Ovary (tissue), 9 donors: ENCODE results near the gene IFIT1B. TPM values are rescaled to one million over a fixed set of nuclear protein-coding genes. Genes with fewer than 3 reads are reported as not detected.
A peak's percentile ranks its signal among the peaks of the same experiment; 100 is the strongest.
"Not testable (repeated sequence)": the region's sequence is repeated elsewhere in the genome, so short reads cannot be mapped to it uniquely, and the experiment has no call there.

Source experiments
- DNase-seq, 5 donors: peaks; one replicate each; pipeline ENCODE4 v3.0.0-alpha.2; 2019 to 2020
- H3K27ac ChIP-seq, 2 donors: fragments of 200-600 bp; one replicate each; pipeline versions ENCODE4 v1.5.1 to v1.8.0; 2019 to 2022
- H3K27me3 ChIP-seq: fragments of 200-600 bp; one replicate; pipeline ENCODE4 v1.8.0; 2022
- H3K36me3 ChIP-seq: fragments of 200-600 bp; sonication (generic); one replicate; pipeline ENCODE4 v1.5.1; 2019
- H3K4me1 ChIP-seq: one replicate; pipeline ENCODE4 v1.8.1; 2013; ENCODE audit warnings: mild to moderate bottlenecking, moderate library complexity; ENCODE audit not compliant: insufficient read depth
- H3K4me3 ChIP-seq: fragments of 200-600 bp; sonication (generic); one replicate; pipeline ENCODE4 v1.5.1; 2017
- H3K9me3 ChIP-seq, 2 donors: fragments of 200-600 bp in 1 of 2; sonication (generic) in 1 of 2; one replicate each; pipeline versions ENCODE4 v1.5.1 to v1.8.1; 2013 to 2019; ENCODE audit warnings: mild to moderate bottlenecking in 1 of 2, moderate library complexity in 1 of 2
- CTCF ChIP-seq, 3 donors: fragments of 450-650 bp in 2 of 3; fragments of 200-600 bp in 1 of 3; IDR thresholded peaks; one replicate each; pipeline versions ENCODE4 v1.5.1 to v1.8.0; 2016 to 2022; ENCODE audit warnings: antibody characterized with exemption in 3 of 3, mild to moderate bottlenecking in 1 of 3
- EP300 ChIP-seq: sonication (generic); formaldehyde crosslinking; IDR thresholded peaks from one replicate; pipeline ENCODE4 v1.6.1; 2017; ENCODE audit warnings: antibody characterized with exemption
- POLR2A ChIP-seq: fragments of 450-650 bp; IDR thresholded peaks from one replicate; pipeline ENCODE4 v1.6.1; 2017; ENCODE audit warnings: antibody characterized with exemption, mild to moderate bottlenecking, moderate library complexity
- WGBS, 3 donors: extraction: QIAGEN DNeasy Blood & Tissue Kit in 1 of 3; methylation state at CpG; one replicate each; pipeline versions ENCODE4 v1.1.5 to v1.1.7; 2013 to 2017; 5-methylcytosine and 5-hydroxymethylcytosine counted together
- intact Hi-C, 4 donors: fragments of 100-400 bp; cut with DNase I; formaldehyde crosslinking; loops; one replicate each; pipeline versions ENCODE4 v1.11.0 to v1.15.1; 2022 to 2023
- polyA plus RNA-seq, 2 donors: library from polyadenylated mRNA; stranded (reverse); fragments of 200-250 nt in 1 of 2; fragments of 350-450 nt in 1 of 2; fragmentation: Illumina TruSeq in 1 of 2; extraction: RNeasy Lipid Tissue Mini Kit (QIAGEN cat#74804) in 1 of 2; gene quantifications; one replicate each; pipeline ENCODE4 v1.2.3, GENCODE V29; 2013 to 2014
- total RNA-seq, 7 donors: library from RNA; depleted of rRNA in 2 of 7; stranded (reverse); fragments of >200 nt in 2 of 7; fragmentation: NEBNext Ultra II Directional in 3 of 7; extraction: Animal tissue kit (Norgen Biotek cat#: 25700) in 3 of 7; gene quantifications; one replicate each; pipeline versions ENCODE4 v1.1.0 to v1.2.4, GENCODE V29; 2016 to 2023
- donor health status: DM: no; HTN: no; CAD: no; lungs with moderate emphysema.
- donor health status: DM: no; HTN: no; CAD: no.
- donor health status: Bipolar disorder and iron deficiency.
- donor health status: DM: yes; HTN: yes; CAD: no.
- donor health status: DM: no; HTN: no; CAD: no.
- donor health status: DM: yes; HTN: yes; CAD: no.

IFIT1B gene
- total and polyA plus RNA-seq, 9 donors, result 0.18 TPM; not detected in 8

GRCh38 chr10:89347701-89348457, 30.0 kb upstream of the IFIT1B start:
- 84 to 85% (median 84%) methylated on average over 7 of the region's 7 CpGs for WGBS, 3 donors

GRCh38 chr10:89348481-89348880, 29.4 kb upstream of the IFIT1B start:
- no peaks in the 10 kb centered on the region for H3K27me3 ChIP-seq
- no peak overlapping the region for H3K4me3 ChIP-seq
- WGBS, 3 donors, result 80 to 83% (median 82%) methylated on average over 5 of the region's 5 CpGs
- no peak overlapping the region for H3K27ac ChIP-seq
- TF ChIP-seq CTCF (IDR thresholded peaks at IDR 0.05) (no peak), EP300 (no peak), POLR2A (no peak)
- no peaks in the 10 kb centered on the region for H3K36me3 ChIP-seq
- H3K9me3 ChIP-seq, result no peaks in the 10 kb centered on the region
- H3K4me1 ChIP-seq, result peaks cover 7% of the 10 kb centered on the region
- DNase-seq, result no peak
- intact Hi-C loops, result no loop called here

More at GRCh38 chr10:89347701-89348457, 30.0 kb upstream of the IFIT1B start:
- no peak overlapping the region for H3K27ac ChIP-seq
- H3K9me3 ChIP-seq, result no peaks in the 10 kb centered on the region
- TF ChIP-seq CTCF (IDR thresholded peaks at IDR 0.05) (no peak), EP300 (no peak), POLR2A (no peak)
- intact Hi-C loops, result no loop called here
- no peaks in the 10 kb centered on the region for H3K36me3 ChIP-seq
- no peaks in the 10 kb centered on the region for H3K27me3 ChIP-seq
- H3K4me3 ChIP-seq, result no peak overlapping the region
- DNase-seq, result no peak
- H3K4me1 ChIP-seq, result peaks cover 7% of the 10 kb centered on the region

- Histone ChIP-seq H3K36me3 (no peaks in the 10 kb centered on the region), H3K4me1 (peaks cover 7% of the 10 kb centered on the region), H3K4me3 (no peak overlapping the region), H3K27ac (no peak overlapping the region), H3K9me3 (no peaks in the 10 kb centered on the region), H3K27me3 (no peaks in the 10 kb centered on the region)
- 63 to 76% (median 75%) methylated on average over 2 of the region's 2 CpGs for WGBS, 3 donors
- TF ChIP-seq POLR2A (no peak), EP300 (no peak), CTCF (IDR thresholded peaks at IDR 0.05) (no peak)
- no peak for DNase-seq
- intact Hi-C loops, result no loop called here
These were observed 28.9 kb upstream of the IFIT1B start for GRCh38 chr10:89348975-89349374.

GRCh38 chr10:89350631-89351315, 27.1 kb upstream of the IFIT1B start:
- H3K27ac ChIP-seq, result peak overlapping the region; percentile 44 to 77
- H3K36me3 ChIP-seq, intact Hi-C loops, H3K4me1 ChIP-seq, H3K4me3 ChIP-seq, H3K27me3 ChIP-seq, H3K9me3 ChIP-seq: not testable (repeated sequence)
- peak in 1 of 5 donors; percentile 39 for DNase-seq
- WGBS, 3 donors, result 12 to 14% (median 12%) methylated on average over 7 of the region's 7 CpGs

GRCh38 chr10:89351412-89351779, 26.5 kb upstream of the IFIT1B start:
- WGBS, 3 donors, result 8 to 14% (median 14%) methylated on average over 1 of the region's 1 CpG
- H3K9me3 ChIP-seq, result no peaks in the 10 kb centered on the region
- DNase-seq, result no peak
- intact Hi-C loops, result no loop called here
- no peaks in the 10 kb centered on the region for H3K36me3 ChIP-seq
- H3K4me1 ChIP-seq, result peaks cover 7% of the 10 kb centered on the region
- H3K4me3 ChIP-seq, result no peak overlapping the region
- H3K27ac ChIP-seq, result peak overlapping the region; percentile 44 to 77
- H3K27me3 ChIP-seq, result no peaks in the 10 kb centered on the region
- no peak for TF ChIP-seq EP300
- no peak for TF ChIP-seq POLR2A
- no peak for TF ChIP-seq CTCF (IDR thresholded peaks at IDR 0.05)
